H1 (cell line): ENCODE measurements around the gene RAB24. TPM values are rescaled to one million over a fixed set of nuclear protein-coding genes. Genes with fewer than 3 reads are reported as not detected.
A peak's percentile ranks its signal among the peaks of the same experiment; 100 is the strongest.

Experiments
- CTCF ChIA-PET: fragments of 300-600 bp; sonication (Branson Sonifier 250); formaldehyde crosslinking; loops from one replicate; lab custom pipeline; 2021; ENCODE audit not compliant: partially characterized antibody; lab: Charles Lee
- POLR2A ChIA-PET: fragments of 300-600 bp; sonication (Branson Sonifier 250); formaldehyde crosslinking; loops from one replicate; lab custom pipeline; 2021; ENCODE audit warnings: inconsistent platforms; ENCODE audit not compliant: partially characterized antibody; lab: Charles Lee
- DNase-seq, 2 experiments: peaks; one replicate each; pipeline versions ENCODE4 v3.0.0 to v3.0.0-alpha.2; 2010 to 2022; ENCODE audit warnings: low spot score in 2 of 2, low read depth in 1 of 2, mixed read lengths in 1 of 2
- FAIRE-seq: peaks from 2 replicates; lab custom pipeline; 2011; peaks lifted over from hg19 to GRCh38; lab: Jason Lieb, UNC
- H2AFZ ChIP-seq: 2 replicates; pipeline ENCODE4 v1.8.1; 2012; ENCODE audit warnings: low read length, inconsistent platforms
- H2AK5ac ChIP-seq: 2 replicates; pipeline ENCODE4 v1.6.1; 2013; ENCODE audit warnings: low read depth, low read length
- H2BK120ac ChIP-seq: replicated peaks from 2 replicates; pipeline ENCODE3; 2013; ENCODE audit warnings: low read depth, low read length, inconsistent platforms
- H2BK12ac ChIP-seq: 2 replicates; pipeline ENCODE4 v1.6.1; 2013; ENCODE audit warnings: low read depth, low read length
- H2BK15ac ChIP-seq: 2 replicates; pipeline ENCODE4 v1.6.1; 2013; ENCODE audit warnings: low read length
- H2BK20ac ChIP-seq: 2 replicates; pipeline ENCODE4 v1.6.1; 2013; ENCODE audit warnings: low read length
- H2BK5ac ChIP-seq: 2 replicates; pipeline ENCODE4 v1.6.1; 2013; ENCODE audit warnings: low read depth, low read length
- H3K14ac ChIP-seq: 2 replicates; pipeline ENCODE4 v1.6.1; 2013; ENCODE audit warnings: inconsistent platforms; ENCODE audit not compliant: insufficient read length
- H3K18ac ChIP-seq: 2 replicates; pipeline ENCODE4 v1.6.1; 2013; ENCODE audit warnings: low read length; ENCODE audit errors: extremely low read depth
- H3K23ac ChIP-seq: 2 replicates; pipeline ENCODE4 v1.6.1; 2013; ENCODE audit warnings: inconsistent platforms; ENCODE audit not compliant: insufficient read length
- H3K23me2 ChIP-seq: 2 replicates; pipeline ENCODE4 v1.6.1; 2013; ENCODE audit warnings: low read depth, low read length
- H3K27ac ChIP-seq: 2 replicates; pipeline ENCODE4 v1.6.1; 2011; ENCODE audit warnings: low read depth, low read length, inconsistent platforms
- H3K27me3 ChIP-seq, 4 experiments: replicated peaks in 1 of 4; 1 replicate in 1 of 4; 2 replicates in 3 of 4; pipeline versions ENCODE4 v1.6.1 to v1.8.1; 2011 to 2013; ENCODE audit warnings: low read length in 3 of 4, mild to moderate bottlenecking in 3 of 4, inconsistent platforms in 2 of 4, mixed read lengths in 2 of 4, moderate library complexity in 1 of 4; ENCODE audit not compliant: control insufficient read depth in 3 of 4, insufficient read depth in 3 of 4; ENCODE audit errors: extremely low read depth in 1 of 4
- H3K36me3 ChIP-seq, 4 experiments: 2 replicates each; pipeline versions ENCODE4 v1.6.1 to v1.8.1; 2011 to 2013; ENCODE audit warnings: mild to moderate bottlenecking in 4 of 4, low read length in 3 of 4, moderate library complexity in 2 of 4, control low read depth in 1 of 4, inconsistent platforms in 1 of 4; ENCODE audit not compliant: insufficient read depth in 4 of 4, control insufficient read depth in 2 of 4
- H3K4ac ChIP-seq: replicated peaks from 2 replicates; pipeline ENCODE3; 2013; ENCODE audit warnings: low read length, low read depth, mixed read lengths, inconsistent platforms; ENCODE audit not compliant: insufficient read length
- H3K4me1 ChIP-seq, 4 experiments: replicated peaks in 1 of 4; 1 replicate in 1 of 4; 2 replicates in 3 of 4; pipeline versions ENCODE4 v1.6.1 to v1.8.1; 2011 to 2013; ENCODE audit warnings: low read length in 3 of 4, inconsistent platforms in 2 of 4, mixed read lengths in 1 of 4; ENCODE audit not compliant: insufficient read depth in 4 of 4, control insufficient read depth in 3 of 4
- H3K4me2 ChIP-seq, 2 experiments: 2 replicates each; pipeline versions ENCODE4 v1.6.1 to v1.8.1; 2011 to 2013; ENCODE audit warnings: low read depth in 2 of 2, low read length in 2 of 2, control low read depth in 1 of 2, inconsistent platforms in 1 of 2, mild to moderate bottlenecking in 1 of 2; ENCODE audit not compliant: insufficient read depth in 1 of 2
- H3K4me3 ChIP-seq, 4 experiments: fragments of 200-600, 300-600 bp in 1 of 4; sonication (generic), shearing (Covaris generic), sonication (Bioruptor Twin) in 1 of 4; 2 replicates each; pipeline versions ENCODE4 v1.5.1 to v1.8.1; 2011 to 2016; ENCODE audit warnings: low read length in 4 of 4, low read depth in 3 of 4, control low read depth in 2 of 4, inconsistent platforms in 2 of 4, mild to moderate bottlenecking in 2 of 4, mixed read lengths in 1 of 4, moderate library complexity in 1 of 4; ENCODE audit not compliant: insufficient read depth in 2 of 4; ENCODE audit errors: extremely low read depth in 1 of 4
- H3K56ac ChIP-seq: replicated peaks from 2 replicates; pipeline ENCODE3; 2013; ENCODE audit warnings: low read depth, mild to moderate bottlenecking, mixed read lengths, low read length, inconsistent platforms; ENCODE audit not compliant: insufficient read length
- H3K79me1 ChIP-seq: 2 replicates; pipeline ENCODE4 v1.6.1; 2013; ENCODE audit warnings: low read depth, low read length, control low read depth
- H3K79me2 ChIP-seq, 2 experiments: 2 replicates each; pipeline versions ENCODE4 v1.6.1 to v1.8.1; 2012 to 2013; ENCODE audit warnings: low read length in 2 of 2, mild to moderate bottlenecking in 2 of 2, inconsistent platforms in 1 of 2; ENCODE audit not compliant: insufficient read depth in 2 of 2, control insufficient read depth in 1 of 2
- H3K9ac ChIP-seq, 4 experiments: replicated peaks in 1 of 4; 1 replicate in 1 of 4; 2 replicates in 3 of 4; pipeline versions ENCODE4 v1.6.1 to v1.8.1; 2011 to 2013; ENCODE audit warnings: low read depth in 3 of 4, low read length in 3 of 4, control low read depth in 2 of 4, mild to moderate bottlenecking in 2 of 4, moderate library complexity in 2 of 4, inconsistent platforms in 1 of 4; ENCODE audit errors: extremely low read depth in 1 of 4
- H3K9me3 ChIP-seq, 2 experiments: 2 replicates each; pipeline versions ENCODE4 v1.6.1 to v1.8.1; 2012 to 2013; ENCODE audit warnings: mild to moderate bottlenecking in 2 of 2, moderate library complexity in 2 of 2, control low read depth in 1 of 2, inconsistent platforms in 1 of 2, low read depth in 1 of 2, low read length in 1 of 2, mixed read lengths in 1 of 2; ENCODE audit not compliant: insufficient read depth in 2 of 2
- H4K20me1 ChIP-seq, 2 experiments: replicated peaks in 1 of 2; 2 replicates each; pipeline versions ENCODE3 to v1.8.1; 2011 to 2013; ENCODE audit warnings: inconsistent platforms in 2 of 2, low read length in 2 of 2, mild to moderate bottlenecking in 1 of 2; ENCODE audit not compliant: insufficient read depth in 2 of 2, control insufficient read depth in 1 of 2
- H4K5ac ChIP-seq: 2 replicates; pipeline ENCODE4 v1.6.1; 2013; ENCODE audit warnings: low read length, low read depth, mixed read lengths, inconsistent platforms; ENCODE audit not compliant: insufficient read length
- H4K8ac ChIP-seq: 2 replicates; pipeline ENCODE4 v1.8.0; 2013; ENCODE audit warnings: mild to moderate bottlenecking, moderate library complexity, low read length, inconsistent platforms; ENCODE audit not compliant: insufficient read depth; ENCODE audit errors: extremely low read depth
- H4K91ac ChIP-seq: replicated peaks from 2 replicates; pipeline ENCODE3; 2013; ENCODE audit warnings: low read length, mixed read lengths, inconsistent platforms; ENCODE audit not compliant: insufficient read length
- JUND ChIP-seq: IDR thresholded peaks from 2 replicates; pipeline ENCODE4 v1.6.1; 2011; ENCODE audit warnings: mild to moderate bottlenecking, improper control_type of control experiment, low read length
- WGBS, 2 experiments: shearing (Covaris generic) in 1 of 2; methylation state at CpG; one replicate each; pipeline versions ENCODE4 v1.1.6 to v1.1.7; 2013 to 2015; ENCODE audit warnings: low lambda C conversion rate in 2 of 2, mixed read lengths in 2 of 2, inconsistent platforms in 1 of 2, low coverage in 1 of 2, missing lambda C conversion rate in 1 of 2; ENCODE audit not compliant: insufficient replicate concordance in 2 of 2, insufficient coverage in 1 of 2, insufficient read length in 1 of 2; ENCODE audit errors: extremely low coverage in 1 of 2, missing lambda C conversion rate in 1 of 2; 5-methylcytosine and 5-hydroxymethylcytosine counted together
- polyA plus RNA-seq, 7 experiments: library from polyadenylated mRNA; depleted of rRNA in 3 of 7; stranded (reverse) in 5 of 7; unstranded in 2 of 7; fragments of >200 nt in 5 of 7; fragments of 200-250 nt in 2 of 7; gene quantifications; 1 replicate in 5 of 7; 2 replicates in 1 of 7; 4 replicates in 1 of 7; pipeline versions ENCODE4 v1.2.1 to v1.2.3, GENCODE V29; 2011 to 2013; ENCODE audit warnings: missing spikeins in 2 of 7, mixed read lengths in 2 of 7
- total RNA-seq: library from RNA; stranded (reverse); fragmentation: NEBNext Ultra II Directional; extraction: Animal tissue kit (Norgen Biotek cat#: 25700); gene quantifications from 2 replicates; pipeline ENCODE4 v1.2.1, GENCODE V29; 2021

RAB24 gene
- total and polyA plus RNA-seq, 2 of the 8 experiments (the other 6 are each of a cell fraction or from before 2014, with no cell fraction given), result 18.8 to 33.8 TPM

DNA sequence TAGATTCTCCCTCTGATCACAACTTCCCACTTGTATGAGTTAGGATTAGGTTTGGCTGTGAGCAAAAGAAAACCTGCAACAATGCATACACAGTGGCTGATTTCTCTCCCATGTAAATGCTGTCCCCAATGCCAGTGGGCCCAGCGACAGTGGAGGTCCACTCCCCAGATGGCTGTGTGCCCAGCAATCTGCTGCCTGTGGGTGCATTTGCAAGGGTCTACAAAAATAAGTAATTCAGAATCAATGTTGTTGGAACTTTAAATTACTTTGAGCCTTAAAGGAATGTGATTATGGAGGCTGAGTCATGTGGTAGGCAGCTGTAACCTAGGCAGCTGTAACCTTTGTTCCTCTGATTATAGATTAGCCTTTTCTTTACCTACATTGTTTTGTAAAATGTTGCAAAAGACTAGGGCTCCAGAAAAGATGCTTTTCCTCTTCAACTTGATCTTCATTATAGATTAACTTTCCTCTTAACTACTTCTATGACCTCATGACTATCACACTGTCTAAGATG is 22.4 kb upstream of the RAB24 start:
- Histone ChIP-seq H3K79me1 (no peaks in the 10 kb centered on the region), H2AK5ac (peak overlapping the region; percentile 11; the same call in 1 of the 2 replicates), H3K9me3 (no peaks in the 10 kb centered on the region), H3K4ac (no peak overlapping the region), H3K23me2 (no peaks in the 10 kb centered on the region), H3K4me1 (peaks cover 0 to 7% (median 2%) of the 10 kb centered on the region in 4 experiments; a peak in 5 of 7 replicates), H3K14ac (no peak overlapping the region), H4K8ac (no peak overlapping the region), H3K27ac (peak overlapping the region; percentile 57; the same call in 1 of the 2 replicates), H3K56ac (no peak overlapping the region), H3K23ac (no peak overlapping the region), H3K9ac (peak overlapping the region in 1 of 4 experiments; percentile 4; a peak in 1 of 7 replicates), H2BK120ac (no peak overlapping the region), H2BK12ac (0 out of 2 replicates have a peak overlapping the region, but pooled peaks have one; percentile 51), H4K5ac (no peak overlapping the region), H2BK15ac (no peak overlapping the region), H2AFZ (no peak overlapping the region), H3K36me3 (peaks cover 0 to 6% (median under 1%) of the 10 kb centered on the region in 4 experiments; a peak in 3 of 8 replicates), H3K4me3 (peak overlapping the region in 1 of 4 experiments; percentile 13; a peak in 1 of 8 replicates), H2BK20ac (0 out of 2 replicates have a peak overlapping the region, but pooled peaks have one; percentile 3), H3K4me2 (peak overlapping the region; percentile 8 to 22; a peak in 1 of 4 replicates), H4K91ac (no peak overlapping the region), H3K27me3 (no peaks in the 10 kb centered on the region), H2BK5ac (peak overlapping the region; percentile 49; the same call in 1 of the 2 replicates), H3K79me2 (no peaks in the 10 kb centered on the region), H4K20me1 (no peaks in the 10 kb centered on the region), H3K18ac (no peak overlapping the region)
- DNase-seq, result no peak
- CTCF ChIA-PET, result interaction anchor here (1.0 to 2.9 kb wide), 4 partner anchors 9 to 175 kb away, joined by 3 to 11 read pairs (median 8); no protein-coding TSS in a partner anchor
- 21% methylated on average over 1 of the region's 1 CpG; no CpG with 5 or more reads in 1 of the 2 experiments for WGBS, 2 experiments
- peak; percentile 66 for FAIRE-seq
- POLR2A ChIA-PET, result interaction anchor here (0.9 to 1.4 kb wide), 2 partner anchors 13 to 25 kb away, joined by 4 to 5 read pairs; partner anchors contain the start of gene LMAN2
- TF ChIP-seq JUND, result 0 out of 2 replicates have a peak, but pooled peaks have one; percentile 35
